GM21825 (cell line): ENCODE results near the gene PPP1R2B.
"Not testable (repeated sequence)": the region's sequence is repeated elsewhere in the genome, so short reads cannot be mapped to it uniquely, and the experiment has no call there.

ENCODE experiments used
- ATAC-seq: cut with Tn5 transposase; IDR thresholded peaks from one replicate; pipeline ENCODE4 v1.9.1; 2021; ENCODE audit warnings: mild to moderate bottlenecking, moderate library complexity; ENCODE audit not compliant: unreplicated experiment

Gene PPP1R2B

GRCh38 chr5:156850206-156850751 is at the start of gene PPP1R2B:
TSS of gene PPP1R2B (plus strand) at chr5:156850295. CDS start at chr5:156850563, 268 bp downstream.
- ATAC-seq: no peak

- no peak for ATAC-seq
Measured at GRCh38 chr5:156800929-156801328, 49.2 kb upstream of the PPP1R2B start.

- no peak for ATAC-seq
Measured at GRCh38 chr5:156802501-156802900, 47.6 kb upstream of the PPP1R2B start.

- no peak for ATAC-seq
Measured at GRCh38 chr5:156803404-156803803, 46.7 kb upstream of the PPP1R2B start.

- no peak for ATAC-seq
Measured at GRCh38 chr5:156812959-156813358, 37.1 kb upstream of the PPP1R2B start.

- ATAC-seq: peak; percentile 84
Measured at GRCh38 chr5:156815988-156816599, 34.0 kb upstream of the PPP1R2B start.

GRCh38 chr5:156819537-156819936 is 30.6 kb upstream of the PPP1R2B start:
- ATAC-seq: no peak

- ATAC-seq: no peak
Measured at GRCh38 chr5:156819967-156820581, 30.0 kb upstream of the PPP1R2B start.

GRCh38 chr5:156824241-156824640 is 25.9 kb upstream of the PPP1R2B start:
- no peak for ATAC-seq

GRCh38 chr5:156824800-156825199 is 25.3 kb upstream of the PPP1R2B start:
- ATAC-seq: no peak

- no peak for ATAC-seq
Measured at GRCh38 chr5:156825688-156826087, 24.4 kb upstream of the PPP1R2B start.

GRCh38 chr5:156826150-156826549 is 23.9 kb upstream of the PPP1R2B start:
- ATAC-seq: peak; percentile 85

GRCh38 chr5:156834916-156835315 is 15.2 kb upstream of the PPP1R2B start:
- ATAC-seq: no peak

GRCh38 chr5:156835905-156836304 is 14.2 kb upstream of the PPP1R2B start:
- peak; percentile 55 for ATAC-seq

- ATAC-seq: no peak
Measured at GRCh38 chr5:156836846-156837245, 13.2 kb upstream of the PPP1R2B start.

- no peak for ATAC-seq
Measured at GRCh38 chr5:156838961-156839360, 11.1 kb upstream of the PPP1R2B start.

- ATAC-seq: no peak
Measured at GRCh38 chr5:156841737-156842136, 8.4 kb upstream of the PPP1R2B start.

- ATAC-seq: no peak
Measured at GRCh38 chr5:156846914-156847313, 3.2 kb upstream of the PPP1R2B start.

- not testable (repeated sequence) for ATAC-seq
Measured at GRCh38 chr5:156848447-156848846, 1.6 kb upstream of the PPP1R2B start.

- no peak for ATAC-seq
Measured at GRCh38 chr5:156851880-156852279, 1.8 kb downstream of the PPP1R2B start.

- ATAC-seq: not testable (repeated sequence)
Measured at GRCh38 chr5:156853055-156853454, 3.0 kb downstream of the PPP1R2B start.

- no peak for ATAC-seq
Measured at GRCh38 chr5:156865427-156865826, 15.3 kb downstream of the PPP1R2B start.

GRCh38 chr5:156870498-156870839 is 20.4 kb downstream of the PPP1R2B start:
- ATAC-seq: no peak
